Ammon's horn (tissue), 1 donor: ENCODE results near the gene UBE2D2.
"Not testable (repeated sequence)": the region's sequence is repeated elsewhere in the genome, so short reads cannot be mapped to it uniquely, and the experiment has no call there.

Experiments
- DNase-seq: peaks from one replicate; pipeline ENCODE4 v3.0.0-alpha.2; 2016; ENCODE audit warnings: low spot score

Gene UBE2D2

DNA sequence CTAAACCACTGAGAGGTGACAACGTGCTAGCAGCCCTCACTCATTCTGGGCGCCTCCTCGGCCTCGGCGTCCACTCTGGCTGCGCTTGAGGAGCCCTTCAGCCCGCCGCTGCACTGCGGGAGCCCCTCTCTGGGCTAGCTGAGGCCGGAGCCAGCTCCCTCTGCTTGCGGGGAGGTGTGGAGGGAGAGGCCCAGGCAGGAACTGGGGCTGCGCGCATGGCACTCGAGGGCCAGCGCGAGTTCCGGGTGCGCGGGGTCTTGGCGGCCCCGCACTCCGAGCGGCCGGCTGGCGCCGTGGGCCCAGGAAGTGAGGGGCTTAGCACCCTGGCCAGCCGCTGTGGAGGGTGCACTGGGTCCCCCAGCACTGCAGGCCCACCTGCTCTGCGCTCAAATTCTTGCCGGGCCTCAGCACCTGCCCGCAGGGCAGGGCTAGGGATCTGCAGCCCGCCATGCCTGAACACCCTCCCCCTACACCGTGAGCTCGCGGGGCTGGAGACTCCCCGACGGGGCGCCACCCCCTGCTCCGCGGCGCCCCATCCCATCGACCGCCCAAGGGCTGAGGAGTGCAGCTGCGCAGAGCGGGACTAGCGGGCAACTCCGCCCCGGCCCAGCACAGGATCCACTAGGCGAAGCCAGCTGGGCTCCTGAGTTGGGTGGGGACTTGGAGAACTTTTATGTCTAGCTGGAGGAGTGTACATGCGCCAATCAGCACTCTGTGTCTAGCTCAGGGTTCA lies 11.8 kb upstream of the UBE2D2 start:
- DNase-seq, result no peak

DNA sequence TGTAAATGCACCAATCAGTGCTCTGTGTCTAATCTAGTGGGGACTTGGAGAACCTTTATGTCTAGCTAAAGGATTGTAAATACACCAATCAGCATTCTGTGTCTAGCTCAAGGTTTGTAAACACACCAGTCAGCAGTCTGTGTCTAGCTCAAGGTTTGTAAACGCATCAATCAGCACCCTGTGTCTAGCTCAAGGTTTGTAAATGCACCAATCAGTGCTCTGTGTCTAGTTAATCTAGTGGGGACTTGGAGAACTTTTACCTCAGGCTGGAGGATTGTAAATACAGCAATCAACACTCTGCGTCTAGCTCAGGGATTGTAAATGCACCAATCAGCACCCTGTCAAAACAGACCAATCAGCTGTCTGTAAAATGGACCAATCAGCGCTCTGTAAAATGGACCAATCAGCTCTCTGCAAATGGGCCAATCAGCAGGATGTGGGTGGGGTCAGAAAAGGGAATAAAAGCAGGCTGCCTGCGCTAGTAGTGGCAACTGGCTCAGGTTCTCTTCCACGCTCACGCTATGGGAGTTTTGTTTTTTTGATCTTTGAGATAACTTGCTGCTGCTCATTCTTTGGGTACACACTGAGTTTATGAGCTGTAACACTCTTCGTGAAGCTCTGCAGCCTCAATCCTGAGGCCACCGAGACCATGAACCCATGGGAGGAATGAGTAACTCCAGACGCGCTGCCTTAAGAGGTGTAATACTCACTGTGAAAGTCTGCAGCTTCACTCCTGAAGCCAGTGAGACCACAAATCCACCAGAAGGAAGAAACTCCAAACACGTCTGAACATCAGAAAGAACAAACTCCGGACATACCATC lies 10.9 kb upstream of the UBE2D2 start:
- not testable (repeated sequence) for DNase-seq

DNA sequence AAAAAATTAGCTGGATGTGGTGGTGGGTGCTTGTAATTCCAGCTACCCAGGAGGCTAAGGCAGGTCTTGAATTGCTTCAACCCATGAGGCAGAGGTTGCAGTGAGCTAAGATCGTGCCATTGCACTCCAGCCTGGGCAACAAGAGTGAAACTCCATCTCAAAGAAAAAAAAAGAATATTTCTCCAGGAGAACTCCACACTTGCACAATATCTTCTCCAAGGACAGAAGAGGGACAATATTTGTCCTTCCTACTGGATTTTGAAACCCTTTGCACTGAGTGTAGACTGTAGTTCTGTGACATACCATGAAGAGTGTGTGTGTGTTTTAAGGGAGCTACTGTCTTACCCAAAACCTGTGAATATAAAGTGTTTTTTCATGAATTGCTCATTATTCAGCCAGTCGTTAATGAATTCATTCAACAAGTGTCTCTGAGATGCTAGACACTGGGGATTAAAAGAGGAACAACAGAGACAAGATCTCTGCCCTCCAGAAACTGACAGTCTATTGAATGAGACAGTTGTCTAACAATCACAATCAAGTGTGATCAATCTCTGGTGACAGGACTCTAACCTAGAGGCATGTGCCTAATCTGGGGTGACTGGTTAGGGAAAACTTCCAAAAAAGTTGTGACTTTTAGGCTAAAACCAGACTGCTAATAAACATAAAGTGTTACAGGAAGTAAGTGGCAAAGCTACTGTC lies 9.8 kb upstream of the UBE2D2 start:
- no peak for DNase-seq

DNA sequence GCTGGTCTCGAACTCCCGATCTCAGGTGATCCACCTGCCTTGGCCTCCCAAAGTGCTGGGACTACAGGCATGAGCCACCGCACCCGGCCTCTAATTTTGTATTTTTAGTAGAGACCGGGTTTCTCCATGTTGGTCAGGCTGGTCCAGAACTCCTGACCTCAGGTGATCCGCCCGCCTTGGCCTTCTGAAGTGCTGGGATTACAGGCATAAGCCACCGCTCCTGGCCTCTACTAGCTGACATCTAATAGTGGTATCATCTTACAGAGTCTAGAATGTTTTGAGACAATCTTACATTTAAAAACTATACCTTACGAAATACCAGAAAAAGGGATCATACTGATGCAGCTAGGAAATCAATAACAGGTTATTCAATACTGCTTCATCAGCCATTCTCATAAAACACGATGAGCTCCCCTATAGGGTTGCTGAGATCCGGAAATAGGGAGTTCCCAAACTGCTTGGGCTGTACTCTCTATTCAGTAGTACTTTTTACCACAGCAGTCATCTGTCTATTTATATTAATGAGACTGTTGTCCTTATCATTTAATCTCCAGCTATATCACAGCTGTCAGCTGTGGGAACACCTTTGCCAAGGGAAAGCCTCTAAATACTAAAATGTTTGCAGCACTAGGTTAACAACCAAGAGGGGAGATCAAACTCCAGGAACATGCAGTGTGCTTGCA lies 8.1 kb upstream of the UBE2D2 start:
- no peak for DNase-seq

DNA sequence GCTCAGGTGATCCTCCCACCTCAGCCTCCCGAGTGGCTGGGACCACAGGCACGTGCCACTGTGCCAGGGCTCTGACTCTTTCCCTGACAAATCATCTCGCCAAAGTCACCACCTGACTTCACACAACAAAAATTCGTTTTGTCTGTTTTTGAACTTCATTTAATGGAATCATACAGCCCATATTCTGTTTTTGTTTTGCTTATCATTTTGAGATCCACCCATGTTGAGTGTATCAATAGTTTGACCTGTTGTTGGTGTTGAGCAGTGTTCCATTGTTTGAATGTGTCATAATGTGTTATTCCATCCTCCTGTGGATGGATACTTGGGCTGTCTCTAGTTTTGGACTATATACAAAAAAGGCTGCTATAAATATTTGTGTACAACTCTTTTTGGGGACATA lies 6.9 kb upstream of the UBE2D2 start:
- no peak for DNase-seq

DNA sequence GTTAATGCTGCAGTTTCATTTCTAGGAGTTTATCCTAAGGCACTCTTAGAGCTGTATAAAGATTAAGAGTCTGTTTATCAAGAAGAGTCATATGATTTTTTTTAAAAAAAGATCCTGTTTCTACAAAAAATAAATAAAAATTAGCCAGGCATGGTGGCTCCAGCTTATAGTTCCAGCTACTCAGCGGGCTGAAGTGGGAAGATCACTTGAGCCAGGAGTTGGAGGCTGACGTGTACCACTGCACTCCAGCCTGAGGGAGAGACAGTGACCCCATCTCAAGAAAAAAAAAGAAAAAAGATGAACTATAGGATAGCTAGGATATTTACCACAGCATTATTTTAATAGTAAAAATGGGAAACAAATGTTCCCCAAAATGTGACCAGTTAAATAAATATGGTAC lies 3.3 kb upstream of the UBE2D2 start:
- DNase-seq, result no peak

DNA sequence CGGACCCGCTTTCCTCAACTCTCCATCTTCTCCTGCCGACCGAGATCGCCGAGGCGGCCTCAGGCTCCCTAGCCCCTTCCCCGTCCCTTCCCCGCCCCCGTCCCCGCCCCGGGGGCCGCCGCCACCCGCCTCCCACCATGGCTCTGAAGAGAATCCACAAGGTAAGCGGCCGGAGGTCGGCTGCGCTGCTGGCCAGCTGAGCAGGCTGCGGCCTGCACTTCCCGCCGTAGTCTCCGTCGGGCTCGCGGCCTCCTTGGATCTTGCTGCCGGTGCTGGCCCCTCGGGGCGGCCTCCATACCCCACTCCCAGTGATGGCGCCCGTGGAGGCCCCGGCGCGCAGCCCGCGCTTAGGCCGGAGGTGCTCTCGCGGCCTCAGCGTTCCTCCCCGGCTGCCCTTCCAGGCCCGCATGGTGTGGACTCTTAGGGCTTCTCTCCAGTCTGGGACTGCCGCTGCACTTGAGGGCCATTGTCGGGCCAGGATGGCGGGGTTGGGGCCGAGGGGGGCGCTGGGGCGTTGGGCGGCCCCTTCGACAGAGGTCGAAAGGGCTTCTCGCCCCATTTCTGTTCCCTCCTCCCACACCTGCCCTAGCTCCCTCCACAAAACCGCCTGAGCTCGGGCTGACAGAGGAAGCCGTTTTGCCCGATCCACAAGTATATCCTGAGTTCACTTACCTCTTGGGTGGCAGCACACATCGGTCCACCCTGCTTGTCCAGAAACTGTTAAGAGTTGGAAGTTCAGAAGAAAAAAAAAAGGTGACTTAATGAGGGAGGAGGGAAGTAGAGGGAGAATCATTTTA lies 714 bp downstream of the UBE2D2 start:
- no peak for DNase-seq

DNA sequence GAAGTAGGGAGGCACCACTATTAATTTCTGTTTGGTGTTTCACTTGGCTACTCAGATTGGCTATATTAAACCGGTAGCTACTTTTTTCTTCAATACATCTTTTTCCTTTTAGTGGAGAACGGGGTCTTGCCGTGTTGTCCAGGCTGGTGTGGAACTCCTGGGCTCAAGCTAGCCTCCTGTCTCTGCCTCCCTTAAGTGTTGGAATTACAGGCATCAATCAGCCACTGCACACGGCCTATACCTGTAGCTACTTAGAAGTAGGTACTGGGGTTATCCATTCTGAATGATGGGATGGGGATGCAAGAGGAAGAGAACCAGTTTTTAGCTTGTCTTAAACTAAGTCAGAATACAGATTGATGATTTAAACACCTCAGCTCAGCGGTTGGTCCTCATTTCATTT lies 1.7 kb downstream of the UBE2D2 start:
- no peak for DNase-seq

DNA sequence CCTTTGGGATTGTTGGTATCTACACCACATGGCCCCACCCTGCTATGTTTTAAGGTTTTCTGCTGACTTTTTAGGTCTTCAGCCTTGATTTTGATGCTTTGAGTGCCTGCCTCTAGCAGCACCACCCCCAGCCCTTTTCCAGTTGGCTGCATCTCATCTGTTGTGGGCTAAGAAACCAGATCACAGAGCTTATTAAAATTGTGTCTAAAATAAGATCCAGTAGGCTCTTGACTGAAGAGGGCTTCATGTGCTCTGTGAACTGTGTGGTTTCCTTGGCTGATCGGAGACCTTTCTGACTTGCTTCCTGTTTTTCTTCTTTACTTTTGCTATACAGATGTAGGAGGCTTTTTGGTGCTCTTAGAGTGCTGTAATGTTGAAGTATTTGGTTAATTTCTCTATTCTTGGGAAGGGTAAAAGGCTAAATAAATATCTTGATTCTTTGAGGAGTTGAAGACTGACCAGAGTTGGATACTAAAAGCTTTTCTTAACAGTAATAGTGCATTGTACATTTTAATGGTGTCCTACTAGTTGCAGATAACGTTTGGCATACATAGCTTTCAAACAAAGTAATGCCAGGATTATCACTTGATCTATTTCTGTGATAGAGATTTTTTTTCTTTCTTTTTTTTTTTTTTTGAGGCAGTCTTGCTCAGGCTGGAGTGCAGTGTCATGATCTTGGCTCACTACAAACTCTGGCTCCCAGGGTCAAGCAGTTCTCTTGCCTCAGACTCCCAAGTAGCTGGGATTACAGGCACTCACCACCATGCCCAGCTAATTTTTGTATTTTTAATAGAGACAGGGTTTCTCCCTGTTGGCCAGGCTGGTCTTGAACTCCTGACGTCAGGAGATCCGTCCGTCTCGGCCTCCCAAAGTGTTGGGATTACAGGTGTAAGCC lies 4.5 kb downstream of the UBE2D2 start:
- DNase-seq, result peak; percentile 35

DNA sequence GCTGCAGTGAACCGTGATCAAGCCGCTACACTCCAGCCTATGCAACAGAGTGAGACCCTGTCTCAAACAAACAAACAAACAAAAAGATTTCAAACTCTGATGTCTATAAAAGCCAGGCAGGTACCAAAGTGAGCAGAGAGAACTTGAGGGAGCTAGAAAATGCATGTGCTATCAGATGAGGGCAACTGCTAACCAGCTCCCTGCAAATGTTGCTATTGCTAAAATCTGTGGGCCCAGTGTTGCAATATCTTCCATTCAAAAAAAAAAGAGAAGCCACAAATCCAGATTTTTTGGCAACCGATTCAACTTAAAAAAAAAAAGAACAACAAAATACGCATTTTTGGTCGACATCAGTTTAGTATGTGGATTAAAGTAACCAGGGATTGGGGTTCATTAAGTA lies 5.5 kb downstream of the UBE2D2 start:
- DNase-seq, result no peak

DNA sequence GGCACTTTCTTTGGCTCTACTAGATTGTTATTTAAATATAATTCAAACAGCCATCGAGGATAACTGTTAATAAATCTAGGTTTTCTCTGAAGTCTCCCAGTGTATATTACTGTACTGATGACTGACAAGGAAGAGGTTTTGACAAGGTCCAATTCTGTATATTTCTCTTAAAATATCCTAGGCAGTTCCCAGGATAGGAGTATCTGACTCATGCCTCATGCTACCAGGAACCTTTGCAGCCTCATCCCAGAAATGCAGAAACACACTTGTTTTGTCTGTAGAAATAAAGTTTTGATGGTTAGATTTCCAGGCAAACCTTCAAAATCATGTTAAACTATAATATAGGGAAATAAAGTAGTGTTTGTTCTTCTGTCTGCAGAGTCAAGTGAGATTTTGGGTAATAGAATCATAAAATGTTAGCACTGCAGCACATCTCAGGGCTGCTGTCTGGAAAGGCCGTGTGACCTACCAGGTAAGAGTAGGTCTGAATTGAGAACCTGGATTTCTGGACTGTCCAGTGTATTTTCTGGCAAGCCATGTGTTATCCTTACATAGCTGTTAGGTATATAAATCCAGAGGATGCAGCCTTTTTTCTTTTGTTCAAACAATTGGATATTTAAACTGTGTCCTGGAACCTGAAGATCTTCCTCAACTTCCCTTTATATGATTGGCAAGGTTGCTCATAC lies 8.3 kb downstream of the UBE2D2 start:
- DNase-seq, result no peak

DNA sequence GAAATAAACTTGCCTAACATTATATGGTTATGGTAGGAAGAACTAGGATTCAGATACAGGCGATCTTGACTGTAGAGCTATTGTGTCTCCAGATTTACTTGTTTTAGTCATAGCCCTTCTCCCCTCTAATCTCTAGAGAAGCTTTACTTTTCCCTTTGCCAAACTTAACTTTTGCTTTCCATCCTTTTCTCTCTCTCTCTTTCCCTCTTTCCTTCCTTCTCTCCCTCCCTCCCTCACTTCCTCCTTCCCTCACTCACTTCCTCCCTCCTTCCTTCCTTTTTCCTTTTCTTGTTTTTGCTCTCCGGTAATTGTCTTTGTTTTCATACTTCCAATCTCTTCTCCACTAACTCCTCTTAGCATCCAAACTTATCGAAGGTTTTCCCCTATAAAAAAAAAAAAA lies 10.4 kb downstream of the UBE2D2 start:
- no peak for DNase-seq

DNA sequence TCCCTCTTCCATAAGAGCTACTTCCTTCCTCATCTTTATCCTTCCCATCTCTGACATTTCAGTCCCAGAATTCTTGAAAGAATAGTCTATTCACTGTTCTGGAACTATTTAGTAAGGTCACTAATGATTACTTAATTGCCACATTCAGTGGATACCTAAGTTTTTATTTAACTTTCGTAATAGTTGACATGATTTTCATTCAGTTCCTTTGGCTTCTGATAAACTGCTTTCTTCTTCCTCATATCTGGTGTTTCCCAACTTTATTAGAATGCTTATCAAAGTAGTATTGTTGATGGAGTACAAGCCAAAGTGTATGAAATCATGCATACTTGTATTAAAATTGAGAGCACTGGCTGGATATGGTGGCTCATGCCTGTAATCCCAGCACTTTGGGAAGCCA lies 10.8 kb downstream of the UBE2D2 start:
- no peak for DNase-seq

DNA sequence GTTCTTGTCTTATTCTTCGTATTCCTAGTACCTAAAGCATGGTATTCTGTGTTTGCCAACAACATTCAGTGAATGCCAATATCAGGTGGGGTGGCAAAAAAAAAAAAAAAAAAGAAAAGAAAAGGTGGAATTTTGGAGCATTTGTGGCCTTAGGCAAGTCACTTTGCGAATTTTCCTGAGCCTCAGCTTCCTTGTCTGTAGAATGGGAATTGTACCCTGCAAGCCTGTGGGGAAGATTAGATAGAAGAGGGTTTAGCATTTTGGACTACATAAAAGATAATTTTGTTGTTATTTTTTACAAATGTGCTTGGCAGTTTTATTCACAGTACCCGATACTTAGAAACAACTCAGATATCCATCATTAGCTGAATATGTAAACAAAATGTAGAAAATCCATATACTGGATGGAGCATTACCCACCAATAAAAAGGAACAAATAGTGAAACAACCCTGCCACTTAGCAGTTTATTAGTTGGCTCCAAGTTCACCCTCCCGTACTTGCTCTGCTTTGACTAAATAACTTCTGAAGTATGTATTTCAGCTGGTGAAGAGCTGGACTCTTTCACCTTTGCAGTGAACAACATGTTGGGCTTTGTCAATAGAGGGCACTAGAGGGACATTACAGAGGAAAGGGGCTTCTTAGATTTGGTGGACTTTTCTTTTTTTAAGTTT lies 13.6 kb downstream of the UBE2D2 start:
- DNase-seq, result peak; percentile 36

DNA sequence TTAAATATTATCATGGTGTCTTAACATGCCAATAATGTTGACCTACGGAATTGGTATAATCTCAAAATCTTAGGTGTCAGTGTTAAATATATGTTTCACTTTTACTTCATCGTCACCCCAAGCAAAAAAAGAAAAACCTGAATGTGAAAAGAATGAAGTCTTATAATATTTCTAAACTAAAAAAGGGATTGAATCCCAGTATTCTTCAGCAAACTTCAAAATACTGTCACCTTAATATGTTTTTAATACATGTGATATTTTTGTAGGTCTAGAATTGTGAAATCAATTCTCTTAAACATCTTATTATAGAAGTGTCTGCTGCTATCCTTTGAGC lies 14.1 kb downstream of the UBE2D2 start:
- no peak for DNase-seq

DNA sequence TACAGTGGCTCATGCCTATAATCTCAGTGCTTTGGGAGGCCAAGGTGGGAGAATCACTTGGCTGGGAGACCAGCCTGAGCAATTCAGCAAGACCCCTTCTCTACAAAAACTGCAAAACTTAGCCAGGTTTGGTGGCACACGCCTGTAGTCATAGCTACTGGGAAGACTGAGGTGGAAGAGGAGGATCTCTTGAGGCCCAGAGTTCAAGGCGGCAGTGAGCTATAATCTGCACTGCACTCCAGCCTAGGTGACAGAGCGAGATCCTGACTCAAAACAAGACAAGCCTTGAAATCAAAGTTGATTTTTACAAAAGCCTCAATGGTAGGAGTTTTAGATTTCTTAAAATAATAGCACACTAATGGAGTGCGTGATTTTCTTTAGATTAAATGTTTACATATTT lies 14.6 kb downstream of the UBE2D2 start:
- DNase-seq, result no peak

DNA sequence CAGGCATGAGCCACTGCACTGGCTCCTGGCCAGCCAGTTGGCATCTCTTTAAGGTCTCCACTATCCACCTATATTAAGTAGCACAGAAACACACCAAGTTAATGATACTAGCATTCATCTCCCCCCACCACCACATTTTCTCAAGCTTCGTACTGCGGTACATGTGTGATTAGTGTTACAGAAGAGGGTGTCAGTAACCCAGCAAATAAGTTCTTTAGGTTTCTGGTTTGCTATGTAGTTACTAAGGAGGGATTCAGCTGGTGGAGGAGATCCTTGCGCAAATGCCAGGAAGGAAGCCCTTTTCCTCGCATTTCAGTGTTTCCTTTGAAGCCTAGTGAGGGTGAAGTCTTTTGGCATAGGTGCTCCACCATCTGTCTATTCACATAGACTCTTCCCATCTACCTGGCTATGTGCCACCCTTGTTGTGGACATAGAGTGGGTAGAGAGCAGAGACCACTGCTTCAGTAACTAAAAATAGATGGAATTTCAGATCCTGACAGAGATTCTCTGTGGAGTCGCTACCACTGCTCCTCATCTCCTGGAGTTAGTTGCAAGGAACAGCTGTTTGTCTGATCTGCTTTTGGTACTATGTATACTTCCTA lies 16.7 kb downstream of the UBE2D2 start:
- DNase-seq, result no peak

DNA sequence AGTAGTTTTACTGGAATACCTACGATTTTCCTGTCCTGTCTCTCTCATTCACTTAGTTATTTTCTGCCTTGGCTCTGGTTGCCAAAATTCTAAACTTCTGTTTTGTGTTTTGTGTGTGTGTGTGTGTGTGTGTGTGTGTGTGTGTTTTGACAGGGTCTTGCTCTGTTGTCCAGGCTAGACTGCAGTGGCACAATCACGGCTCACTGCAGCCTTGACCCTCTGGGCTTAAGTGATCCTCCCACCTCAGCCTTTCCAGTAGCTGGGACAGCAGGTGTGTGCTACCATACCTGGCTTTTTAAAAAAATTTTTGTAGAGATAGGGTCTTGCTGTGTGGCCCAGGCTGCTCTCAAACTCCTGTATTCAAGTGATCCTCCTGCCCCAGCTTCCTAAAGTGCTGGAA lies 17.2 kb downstream of the UBE2D2 start:
- no peak for DNase-seq

DNA sequence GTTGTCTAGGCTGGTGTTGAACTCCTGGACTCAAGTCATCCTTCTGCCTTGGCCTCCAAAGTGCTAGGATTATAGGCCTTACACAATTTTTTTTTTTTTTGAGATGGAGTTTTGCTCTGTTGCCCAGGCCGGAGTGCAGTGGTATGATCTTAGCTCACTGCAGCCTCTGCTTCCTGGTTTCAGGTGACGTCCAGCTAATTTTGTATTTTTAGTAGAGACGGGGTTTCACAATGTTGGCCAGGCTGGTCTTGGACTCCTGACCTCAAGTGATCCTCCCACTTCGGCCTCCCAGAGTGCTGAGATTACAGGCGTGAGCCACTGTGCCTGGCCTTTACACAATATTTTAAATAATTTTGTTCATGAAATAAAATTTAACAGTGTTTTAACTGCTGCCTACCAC lies 21.0 kb downstream of the UBE2D2 start:
- not testable (repeated sequence) for DNase-seq
